ENCODE measurements around the gene SREBF2.

GRCh38 chr22:41876675-41877074, 43.8 kb downstream of the SREBF2 start:
- TF ChIP-seq POLR2AphosphoS5 (IDR thresholded peaks at IDR 0.05; ENCODE audit: low read depth, low read length) = no peak
- TF ChIP-seq POLR2A (IDR thresholded peaks at IDR 0.05; ENCODE audit: low read depth, low read length) = no peak
- TF ChIP-seq TAF1 (IDR thresholded peaks at IDR 0.05; ENCODE audit: borderline replicate concordance, low read depth, low read length) = no peak

Data from GM12892 (cell line).